Activated B cell treated with CpG ODN at 0.5 μM for 24 hours (primary cell): Measurements from ENCODE around the gene FARSB. TPM values are rescaled to one million over a fixed set of nuclear protein-coding genes. Genes with fewer than 3 reads are reported as not detected.

Experiments
- ATAC-seq: fragments of 200-7000 bp; cut with Tn5 transposase; one replicate; pipeline ENCODE4 v1.10.0; 2021; ENCODE audit warnings: low read depth, mild to moderate bottlenecking, moderate library complexity
- CTCF ChIA-PET: fragments of 350-600 bp; sonication (Branson Sonifier 250); formaldehyde crosslinking; loops from one replicate; lab custom pipeline; 2021; ENCODE audit warnings: antibody characterized with exemption; lab: Charles Lee
- POLR2A ChIA-PET: fragments of 350-600 bp; sonication (Branson Sonifier 250); formaldehyde crosslinking; loops from one replicate; lab custom pipeline; 2021; ENCODE audit warnings: antibody characterized with exemption; lab: Charles Lee
- DNase-seq: peaks from one replicate; pipeline ENCODE4 v3.0.0; 2022
- H3K27ac Mint-ChIP-seq: one replicate; pipeline ENCODE4 v1.8.0; 2020; ENCODE audit warnings: mixed read lengths
- H3K27me3 Mint-ChIP-seq: one replicate; pipeline ENCODE4 v1.8.0; 2021; ENCODE audit warnings: mixed read lengths
- H3K36me3 Mint-ChIP-seq: one replicate; pipeline ENCODE4 v1.8.0; 2021; ENCODE audit warnings: low read depth, mixed read lengths
- H3K4me1 Mint-ChIP-seq: one replicate; pipeline ENCODE4 v1.8.0; 2021; ENCODE audit warnings: mixed read lengths
- H3K4me3 Mint-ChIP-seq: one replicate; pipeline ENCODE4 v1.8.0; 2020; ENCODE audit warnings: mild to moderate bottlenecking, mixed read lengths
- H3K9me3 Mint-ChIP-seq: one replicate; pipeline ENCODE4 v1.8.0; 2020; ENCODE audit warnings: mixed read lengths
- intact Hi-C: fragments of 100-400 bp; cut with micrococcal nuclease; formaldehyde crosslinking; loops from one replicate; pipeline ENCODE4 v1.15.1; 2024
- total RNA-seq: library from RNA; stranded (reverse); gene quantifications from 2 replicates; pipeline ENCODE4 v1.2.3, GENCODE V29; 2022
- TF ChIP-seq, protein P1 (sequence below): fragments of 200-600 bp; IDR thresholded peaks from one replicate; pipeline ENCODE4 v1.8.0; 2022; ENCODE audit warnings: antibody characterized with exemption, mild to moderate bottlenecking

The FARSB gene
- total RNA-seq, 1 donor from 2014 or later = 23.3 TPM

DNA sequence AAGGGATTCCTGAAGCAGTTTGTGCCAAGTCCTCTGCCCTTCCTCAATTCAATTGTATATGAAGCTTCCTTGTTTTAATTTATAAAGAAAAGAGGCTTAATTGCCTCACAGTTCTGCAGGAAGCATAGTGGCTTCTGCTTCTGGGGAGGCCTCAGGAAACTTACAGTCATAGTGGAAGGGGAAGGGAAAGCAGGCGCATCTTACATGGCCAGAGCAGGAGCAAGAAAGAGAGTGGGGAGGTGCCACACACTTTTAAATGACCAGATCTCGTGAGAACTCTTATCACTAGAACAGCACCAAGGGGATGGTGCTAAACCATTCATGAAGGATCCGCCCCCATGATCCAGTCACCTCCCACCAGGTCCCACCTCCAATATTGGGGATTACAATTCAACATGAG lies 117.4 kb downstream of the FARSB start:
- no peaks in the 10 kb centered on the region for H3K9me3 Mint-ChIP-seq
- intact Hi-C loops = no loop called here
- H3K27ac Mint-ChIP-seq = no peak overlapping the region
- DNase-seq (no peak), ATAC-seq (no peak)
- H3K4me3 Mint-ChIP-seq = no peak overlapping the region
- H3K4me1 Mint-ChIP-seq = no peaks in the 10 kb centered on the region
- TF ChIP-seq, protein P1, sequence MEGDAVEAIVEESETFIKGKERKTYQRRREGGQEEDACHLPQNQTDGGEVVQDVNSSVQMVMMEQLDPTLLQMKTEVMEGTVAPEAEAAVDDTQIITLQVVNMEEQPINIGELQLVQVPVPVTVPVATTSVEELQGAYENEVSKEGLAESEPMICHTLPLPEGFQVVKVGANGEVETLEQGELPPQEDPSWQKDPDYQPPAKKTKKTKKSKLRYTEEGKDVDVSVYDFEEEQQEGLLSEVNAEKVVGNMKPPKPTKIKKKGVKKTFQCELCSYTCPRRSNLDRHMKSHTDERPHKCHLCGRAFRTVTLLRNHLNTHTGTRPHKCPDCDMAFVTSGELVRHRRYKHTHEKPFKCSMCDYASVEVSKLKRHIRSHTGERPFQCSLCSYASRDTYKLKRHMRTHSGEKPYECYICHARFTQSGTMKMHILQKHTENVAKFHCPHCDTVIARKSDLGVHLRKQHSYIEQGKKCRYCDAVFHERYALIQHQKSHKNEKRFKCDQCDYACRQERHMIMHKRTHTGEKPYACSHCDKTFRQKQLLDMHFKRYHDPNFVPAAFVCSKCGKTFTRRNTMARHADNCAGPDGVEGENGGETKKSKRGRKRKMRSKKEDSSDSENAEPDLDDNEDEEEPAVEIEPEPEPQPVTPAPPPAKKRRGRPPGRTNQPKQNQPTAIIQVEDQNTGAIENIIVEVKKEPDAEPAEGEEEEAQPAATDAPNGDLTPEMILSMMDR = no peak
- H3K36me3 Mint-ChIP-seq = no peaks in the 10 kb centered on the region
- no peaks in the 10 kb centered on the region for H3K27me3 Mint-ChIP-seq
- ChIA-PET POLR2A (no interaction called here), CTCF (no interaction called here)

DNA sequence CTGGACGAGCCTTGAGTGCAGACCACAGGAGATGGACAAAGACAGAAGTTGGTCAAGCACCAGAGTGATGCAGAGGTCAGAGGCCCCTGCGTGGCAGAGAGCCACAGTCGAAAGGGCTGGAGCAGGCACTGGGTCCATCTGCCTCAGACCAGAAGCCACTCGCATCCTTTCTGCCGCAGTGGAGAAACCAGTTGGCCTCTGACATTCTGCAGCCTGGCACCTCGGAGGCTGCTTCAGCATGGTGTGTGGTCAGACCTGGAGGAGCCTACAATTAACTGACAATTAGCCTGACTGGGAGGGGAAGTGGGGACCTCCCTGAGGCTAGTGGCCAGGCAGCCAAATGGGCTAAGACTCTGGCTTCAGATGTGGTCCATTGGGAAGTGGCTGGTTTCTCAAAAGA lies 120.4 kb downstream of the FARSB start:
- Mint-ChIP-seq H3K4me3 (no peak overlapping the region), H3K9me3 (no peaks in the 10 kb centered on the region), H3K4me1 (no peaks in the 10 kb centered on the region), H3K27ac (no peak overlapping the region), H3K27me3 (no peaks in the 10 kb centered on the region), H3K36me3 (no peaks in the 10 kb centered on the region)
- ChIA-PET POLR2A (no interaction called here), CTCF (interaction anchor here (1.5 kb wide), 1 partner anchor 217 kb away, joined by 4 read pairs; no protein-coding TSS in a partner anchor)
- DNase-seq (no peak), ATAC-seq (no peak)
- intact Hi-C loops = no loop called here
- TF ChIP-seq, protein P1 = no peak

DNA sequence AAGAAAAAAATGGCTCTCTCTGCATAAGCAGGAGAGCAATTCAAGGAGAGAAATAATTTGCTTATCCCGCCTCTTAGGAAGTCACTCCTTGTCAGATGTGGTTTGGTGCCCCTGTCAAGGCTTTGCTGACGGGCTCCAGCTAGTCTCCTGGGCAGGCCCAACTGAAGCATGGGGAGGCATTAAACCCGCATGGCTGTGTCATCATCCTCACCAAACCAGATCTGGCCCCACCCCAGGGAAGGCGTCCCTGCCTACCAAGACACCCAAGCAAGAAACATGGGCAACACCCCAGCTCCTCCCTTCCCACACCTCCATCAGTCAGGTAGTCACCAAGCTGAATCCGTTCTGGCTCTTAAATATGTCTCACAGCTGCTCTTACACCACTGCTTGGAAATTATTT lies 123.6 kb downstream of the FARSB start:
- TF ChIP-seq, protein P1 = no peak
- no peaks in the 10 kb centered on the region for H3K36me3 Mint-ChIP-seq
- DNase-seq (no peak), ATAC-seq (no peak)
- intact Hi-C loops = no loop called here
- CTCF ChIA-PET = no interaction called here
- no peak overlapping the region for H3K4me3 Mint-ChIP-seq
- no peaks in the 10 kb centered on the region for H3K27me3 Mint-ChIP-seq
- POLR2A ChIA-PET = no interaction called here
- no peaks in the 10 kb centered on the region for H3K9me3 Mint-ChIP-seq
- no peak overlapping the region for H3K27ac Mint-ChIP-seq
- H3K4me1 Mint-ChIP-seq = no peaks in the 10 kb centered on the region

DNA sequence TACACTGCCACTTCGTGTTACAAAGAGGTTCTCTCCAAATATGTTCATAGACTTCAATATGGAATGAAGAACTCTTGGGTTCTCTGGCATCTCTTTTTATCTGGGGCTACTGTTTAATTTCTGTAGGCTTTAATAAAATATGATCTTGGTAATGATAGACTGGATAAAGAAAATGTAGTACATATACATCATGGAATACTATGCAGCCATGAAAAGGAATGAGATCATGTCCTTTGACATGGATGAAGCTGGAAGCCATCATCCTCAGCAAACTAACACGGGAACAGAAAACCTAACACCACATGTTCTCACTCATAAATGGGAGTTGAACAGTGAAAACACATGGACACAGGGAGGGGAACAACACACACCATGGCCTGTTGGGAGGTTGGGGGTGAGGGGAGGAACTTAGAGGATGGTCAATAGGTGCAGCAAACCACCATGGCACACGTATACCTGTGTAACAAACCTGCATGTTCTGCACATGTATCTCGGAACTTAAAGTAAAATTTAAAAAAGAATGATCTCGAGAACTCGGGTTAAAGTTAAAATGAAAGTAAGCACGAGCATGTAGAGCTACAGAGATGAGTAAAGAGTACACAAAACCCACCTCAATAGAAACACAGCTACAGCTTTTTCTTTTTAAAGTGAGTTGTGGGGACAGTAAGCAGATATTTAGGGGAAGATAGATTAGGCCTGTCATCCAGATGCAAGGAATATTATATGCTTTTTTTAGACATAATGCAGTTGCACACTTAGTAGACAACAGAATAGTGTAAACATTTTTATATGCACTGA lies 129.2 kb downstream of the FARSB start:
- H3K27ac Mint-ChIP-seq = no peak overlapping the region
- H3K9me3 Mint-ChIP-seq = peaks cover 4% of the 10 kb centered on the region
- no peak for DNase-seq
- TF ChIP-seq, protein P1 = no peak
- no peak for ATAC-seq
- H3K4me1 Mint-ChIP-seq = no peaks in the 10 kb centered on the region
- peaks cover 16% of the 10 kb centered on the region for H3K36me3 Mint-ChIP-seq
- no peak overlapping the region for H3K4me3 Mint-ChIP-seq
- POLR2A ChIA-PET = no interaction called here
- intact Hi-C loops = no loop called here
- CTCF ChIA-PET = no interaction called here
- no peaks in the 10 kb centered on the region for H3K27me3 Mint-ChIP-seq

DNA sequence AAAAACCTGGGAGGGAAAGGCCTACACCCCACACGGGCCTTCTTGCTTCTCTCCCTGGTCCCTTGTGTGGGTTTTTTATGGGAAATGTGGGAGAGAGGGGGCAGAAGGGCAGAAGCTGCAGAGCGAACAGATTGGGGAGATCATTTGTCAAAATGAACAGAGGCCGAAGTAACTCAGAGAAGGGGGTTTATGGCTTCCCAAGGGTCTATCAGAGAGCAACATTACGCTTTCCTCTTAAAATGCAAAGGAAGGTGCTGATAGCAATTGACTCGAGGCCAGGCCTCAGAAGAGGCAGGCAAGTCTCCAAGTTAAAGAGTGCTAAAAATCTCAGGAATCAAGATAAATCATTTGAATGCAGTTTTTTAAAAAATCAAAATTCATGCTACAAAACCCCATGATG lies 130.1 kb downstream of the FARSB start:
- intact Hi-C loops = no loop called here
- TF ChIP-seq, protein P1 = no peak
- DNase-seq = no peak
- CTCF ChIA-PET = no interaction called here
- Mint-ChIP-seq H3K4me1 (no peaks in the 10 kb centered on the region), H3K9me3 (peaks cover 4% of the 10 kb centered on the region), H3K4me3 (no peak overlapping the region), H3K27me3 (no peaks in the 10 kb centered on the region), H3K36me3 (peaks cover 16% of the 10 kb centered on the region), H3K27ac (no peak overlapping the region)
- no peak for ATAC-seq
- POLR2A ChIA-PET = no interaction called here
